H9 (cell line): ENCODE results near the gene VRK3. TPM values are rescaled to one million over a fixed set of nuclear protein-coding genes. Genes with fewer than 3 reads are reported as not detected.

Source experiments
- DNase-seq: peaks from one replicate; pipeline ENCODE4 v3.0.0-alpha.2; 2017
- H2AFZ ChIP-seq: one replicate; pipeline ENCODE4 v1.6.1; 2013; ENCODE audit warnings: mild to moderate bottlenecking, low read length, control low read depth, moderate library complexity
- H2AK5ac ChIP-seq: 2 replicates; pipeline ENCODE4 v1.6.1; 2013; ENCODE audit warnings: low read length, control low read depth, mixed read lengths; ENCODE audit not compliant: insufficient read length
- H2BK120ac ChIP-seq: one replicate; pipeline ENCODE4 v1.6.1; 2013; ENCODE audit warnings: low read depth, mild to moderate bottlenecking, low read length, control low read depth, inconsistent platforms; ENCODE audit not compliant: poor library complexity, severe bottlenecking
- H2BK12ac ChIP-seq: 2 replicates; pipeline ENCODE4 v1.6.1; 2013; ENCODE audit warnings: low read length, control low read depth, mixed read lengths, low read depth; ENCODE audit not compliant: insufficient read length
- H2BK15ac ChIP-seq: 2 replicates; pipeline ENCODE4 v1.6.1; 2013; ENCODE audit warnings: low read depth, low read length, control low read depth
- H2BK20ac ChIP-seq: one replicate; pipeline ENCODE4 v1.6.1; 2013; ENCODE audit warnings: low read depth, mild to moderate bottlenecking, low read length, control low read depth, inconsistent platforms; ENCODE audit not compliant: poor library complexity, severe bottlenecking
- H2BK5ac ChIP-seq: 2 replicates; pipeline ENCODE4 v1.6.1; 2013; ENCODE audit warnings: low read length, control low read depth, mixed read lengths; ENCODE audit not compliant: insufficient read length
- H3K14ac ChIP-seq: 2 replicates; pipeline ENCODE4 v1.6.1; 2013; ENCODE audit warnings: low read length, control low read depth; ENCODE audit not compliant: insufficient read depth
- H3K18ac ChIP-seq: 2 replicates; pipeline ENCODE4 v1.6.1; 2013; ENCODE audit warnings: low read depth, mild to moderate bottlenecking, mixed read lengths, low read length, control low read depth; ENCODE audit not compliant: insufficient read length
- H3K23ac ChIP-seq: 2 replicates; pipeline ENCODE4 v1.6.1; 2013; ENCODE audit warnings: low read length, control low read depth, mixed read lengths, low read depth; ENCODE audit not compliant: insufficient read length
- H3K23me2 ChIP-seq: 2 replicates; pipeline ENCODE4 v1.6.1; 2013; ENCODE audit warnings: low read depth, mild to moderate bottlenecking, mixed read lengths, low read length, control low read depth; ENCODE audit not compliant: insufficient read length, poor library complexity, severe bottlenecking
- H3K27ac ChIP-seq: 2 replicates; pipeline ENCODE4 v1.5.1; 2013; ENCODE audit warnings: low read length, control low read depth, mixed read lengths, low read depth; ENCODE audit not compliant: insufficient read length
- H3K27me3 ChIP-seq: 2 replicates; pipeline ENCODE4 v1.6.1; 2013; ENCODE audit warnings: low read length, control low read depth, inconsistent platforms; ENCODE audit not compliant: insufficient read depth
- H3K4ac ChIP-seq: 2 replicates; pipeline ENCODE4 v1.6.1; 2013; ENCODE audit warnings: low read depth, mild to moderate bottlenecking, control low read depth, inconsistent platforms, low read length, moderate library complexity
- H3K4me1 ChIP-seq: 2 replicates; pipeline ENCODE4 v1.6.1; 2013; ENCODE audit warnings: low read length, control low read depth, inconsistent platforms; ENCODE audit not compliant: insufficient read depth
- H3K4me2 ChIP-seq: 2 replicates; pipeline ENCODE4 v1.6.1; 2013; ENCODE audit warnings: low read length, control low read depth, mixed read lengths; ENCODE audit not compliant: insufficient read length, insufficient read depth
- H3K56ac ChIP-seq: 2 replicates; pipeline ENCODE4 v1.6.1; 2013; ENCODE audit warnings: low read depth, mild to moderate bottlenecking, mixed read lengths, low read length, control low read depth; ENCODE audit not compliant: insufficient read length
- H3K79me1 ChIP-seq: 2 replicates; pipeline ENCODE4 v1.6.1; 2013; ENCODE audit warnings: low read depth, mild to moderate bottlenecking, moderate library complexity, low read length, control low read depth, inconsistent platforms; ENCODE audit not compliant: insufficient read depth, poor library complexity, severe bottlenecking
- H3K79me2 ChIP-seq: 2 replicates; pipeline ENCODE4 v1.6.1; 2013; ENCODE audit warnings: low read length, control low read depth, inconsistent platforms; ENCODE audit not compliant: insufficient read depth
- H3K9ac ChIP-seq: 2 replicates; pipeline ENCODE4 v1.6.1; 2013; ENCODE audit warnings: low read length, control low read depth, mixed read lengths; ENCODE audit not compliant: insufficient read length; ENCODE audit errors: extremely low read depth
- H3K9me3 ChIP-seq: one replicate; pipeline ENCODE4 v1.6.1; 2013; ENCODE audit warnings: low read depth, low read length, inconsistent platforms; ENCODE audit not compliant: control insufficient read depth
- H3T11ph ChIP-seq: one replicate; pipeline ENCODE4 v1.6.1; 2013; ENCODE audit warnings: mild to moderate bottlenecking, low read length, control low read depth, inconsistent platforms
- H4K20me1 ChIP-seq: one replicate; pipeline ENCODE4 v1.6.1; 2013; ENCODE audit not compliant: control insufficient read depth, insufficient read length, insufficient read depth
- H4K5ac ChIP-seq: 2 replicates; pipeline ENCODE4 v1.6.1; 2013; ENCODE audit warnings: low read depth, mild to moderate bottlenecking, mixed read lengths, low read length, control low read depth; ENCODE audit not compliant: insufficient read length
- H4K8ac ChIP-seq: replicated peaks from 2 replicates; pipeline ENCODE4 v1.6.1; 2013; ENCODE audit warnings: low read length, control low read depth, mixed read lengths, low read depth; ENCODE audit not compliant: insufficient read length
- H4K91ac ChIP-seq: 2 replicates; pipeline ENCODE4 v1.6.1; 2013; ENCODE audit warnings: low read depth, mild to moderate bottlenecking, moderate library complexity, mixed read lengths, low read length, control low read depth; ENCODE audit not compliant: insufficient read length
- H3K27ac Mint-ChIP-seq, 3 experiments: 2 replicates in 2 of 3; 3 replicates in 1 of 3; pipeline ENCODE4 v1.8.0; 2020 to 2021; ENCODE audit warnings: mixed read lengths in 3 of 3, mild to moderate bottlenecking in 1 of 3, moderate library complexity in 1 of 3
- H3K27me3 Mint-ChIP-seq: 2 replicates; pipeline ENCODE4 v1.8.0; 2021; ENCODE audit warnings: low read depth, mild to moderate bottlenecking, moderate library complexity, mixed read lengths
- H3K36me3 Mint-ChIP-seq, 3 experiments: 2 replicates in 2 of 3; 3 replicates in 1 of 3; pipeline ENCODE4 v1.8.0; 2020 to 2021; ENCODE audit warnings: low read depth in 3 of 3, mixed read lengths in 3 of 3; ENCODE audit not compliant: insufficient read depth in 1 of 3
- H3K4me1 Mint-ChIP-seq, 2 experiments: 2 replicates each; pipeline ENCODE4 v1.8.0; 2020; ENCODE audit warnings: mixed read lengths in 2 of 2
- H3K4me3 Mint-ChIP-seq, 2 experiments: 2 replicates in 1 of 2; 3 replicates in 1 of 2; pipeline ENCODE4 v1.8.0; 2020 to 2021; ENCODE audit warnings: mild to moderate bottlenecking in 2 of 2, mixed read lengths in 2 of 2, moderate library complexity in 1 of 2
- H3K9me3 Mint-ChIP-seq, 2 experiments: 2 replicates in 1 of 2; 3 replicates in 1 of 2; pipeline ENCODE4 v1.8.0; 2020; ENCODE audit warnings: mild to moderate bottlenecking in 2 of 2, mixed read lengths in 2 of 2, moderate library complexity in 1 of 2
- CTCF ChIP-seq: fragments of 200-600 bp; sonication (generic); conservative IDR thresholded peaks from 3 replicates; pipeline ENCODE4 v1.8.0; 2021; ENCODE audit warnings: antibody characterized with exemption, mild to moderate bottlenecking
- WGBS: extraction: QIAGEN DNeasy Blood & Tissue Kit; methylation state at CpG from one replicate; pipeline ENCODE4 v1.1.7; 2013; ENCODE audit warnings: missing lambda C conversion rate, low lambda C conversion rate, mixed read lengths; ENCODE audit not compliant: insufficient read length; ENCODE audit errors: extremely low coverage; 5-methylcytosine and 5-hydroxymethylcytosine counted together
- total RNA-seq: library from RNA; stranded (reverse); gene quantifications from 2 replicates; pipeline ENCODE4 v1.2.1, GENCODE V29; 2021

Gene VRK3
- total RNA-seq, 1 experiment from 2014 or later = 33.5 TPM

- Histone ChIP-seq H3K23me2 (no peaks in the 10 kb centered on the region), H4K5ac (no peak overlapping the region), H3K18ac (no peak overlapping the region), H3K9me3 (no peaks in the 10 kb centered on the region), H3K79me1 (no peaks in the 10 kb centered on the region), H2AFZ (no peak overlapping the region), H3T11ph (no peak overlapping the region), H2BK15ac (no peak overlapping the region), H4K20me1 (peaks cover 2% of the 10 kb centered on the region), H3K79me2 (no peaks in the 10 kb centered on the region), H3K4ac (no peak overlapping the region), H3K9ac (no peak overlapping the region), H3K56ac (no peak overlapping the region), H3K27ac (no peak overlapping the region), H2BK12ac (no peak overlapping the region), H2BK120ac (no peak overlapping the region), H3K27me3 (no peaks in the 10 kb centered on the region), H4K91ac (no peak overlapping the region), H3K4me1 (no peaks in the 10 kb centered on the region), H2BK5ac (no peak overlapping the region), H3K23ac (no peak overlapping the region), H3K4me2 (no peak overlapping the region), H2BK20ac (no peak overlapping the region), H3K14ac (no peak overlapping the region), H4K8ac (no peak overlapping the region), H2AK5ac (no peak overlapping the region)
- no peak for TF ChIP-seq CTCF
- no peaks in the 10 kb centered on the region; a peak in 1 of 5 replicates for H3K9me3 Mint-ChIP-seq
- H3K36me3 Mint-ChIP-seq = peaks cover 0 to 21% (median 15%) of the 10 kb centered on the region in 3 experiments; a peak in 5 of 7 replicates
- H3K27ac Mint-ChIP-seq = no peak overlapping the region
- H3K27me3 Mint-ChIP-seq = no peaks in the 10 kb centered on the region; the same call in 1 of the 2 replicates
- no peak for DNase-seq
- no CpG with 5 or more reads among the region's 9 CpGs for WGBS
- H3K4me1 Mint-ChIP-seq = no peaks in the 10 kb centered on the region
- no peak overlapping the region for H3K4me3 Mint-ChIP-seq
These were observed 36.7 kb downstream of the VRK3 start for GRCh38 chr19:49988433-49988832.
